Keratinocyte (primary cell): ENCODE results near the gene SNTG2. TPM values are rescaled to one million over a fixed set of nuclear protein-coding genes. Genes with fewer than 3 reads are reported as not detected.

Experiments
- DNase-seq: peaks from one replicate; pipeline ENCODE4 v3.0.0-alpha.2; 2011; ENCODE audit warnings: low read depth, missing footprints, low spot score
- FAIRE-seq: peaks from 2 replicates; lab custom pipeline; 2011; peaks lifted over from hg19 to GRCh38; lab: Jason Lieb, UNC
- H2AFZ ChIP-seq: 2 replicates; pipeline ENCODE4 v1.6.0; 2012; ENCODE audit warnings: low read length, control low read depth, inconsistent platforms; ENCODE audit not compliant: control insufficient read depth
- H3K27ac ChIP-seq: 2 replicates; pipeline ENCODE4 v1.5.1; 2011; ENCODE audit warnings: low read length; ENCODE audit not compliant: control insufficient read depth, insufficient read depth
- H3K27me3 ChIP-seq: 3 replicates; pipeline ENCODE4 v1.6.0; 2011; ENCODE audit warnings: low read length; ENCODE audit not compliant: control insufficient read depth, insufficient read depth; ENCODE audit errors: extremely low read depth
- H3K36me3 ChIP-seq, 2 experiments: 2 replicates in 1 of 2; 3 replicates in 1 of 2; pipeline ENCODE4 v1.5.1; 2011; ENCODE audit warnings: low read length in 2 of 2, mild to moderate bottlenecking in 1 of 2; ENCODE audit not compliant: control insufficient read depth in 2 of 2, insufficient read depth in 2 of 2; ENCODE audit errors: extremely low read depth in 1 of 2
- H3K4me1 ChIP-seq: 3 replicates; pipeline ENCODE4 v1.5.1; 2011; ENCODE audit warnings: low read length; ENCODE audit not compliant: control insufficient read depth, insufficient read depth; ENCODE audit errors: extremely low read depth
- H3K4me2 ChIP-seq: 3 replicates; pipeline ENCODE4 v1.6.0; 2011; ENCODE audit warnings: low read depth, low read length; ENCODE audit not compliant: control insufficient read depth, insufficient read depth; ENCODE audit errors: extremely low read depth
- H3K4me3 ChIP-seq, 3 experiments: fragments of 200-600 bp in 1 of 3; sonication (generic) in 1 of 3; 2 replicates in 2 of 3; 3 replicates in 1 of 3; pipeline ENCODE4 v1.5.1; 2011 to 2016; ENCODE audit warnings: low read length in 3 of 3, mild to moderate bottlenecking in 3 of 3, control low read depth in 2 of 3, inconsistent platforms in 1 of 3, low read depth in 1 of 3, mixed read lengths in 1 of 3, mixed run types in 1 of 3, moderate library complexity in 1 of 3; ENCODE audit not compliant: control insufficient read depth in 2 of 3, insufficient read depth in 2 of 3; ENCODE audit errors: extremely low read depth in 1 of 3
- H3K79me2 ChIP-seq: 2 replicates; pipeline ENCODE4 v1.6.0; 2012; ENCODE audit warnings: low read length; ENCODE audit not compliant: control insufficient read depth, insufficient read depth
- H3K9ac ChIP-seq: 3 replicates; pipeline ENCODE4 v1.6.0; 2011; ENCODE audit warnings: low read length; ENCODE audit not compliant: control insufficient read depth, insufficient read depth; ENCODE audit errors: extremely low read depth
- H3K9me1 ChIP-seq: 3 replicates; pipeline ENCODE4 v1.6.0; 2011; ENCODE audit warnings: low read length; ENCODE audit not compliant: control insufficient read depth, insufficient read depth; ENCODE audit errors: extremely low read depth
- H3K9me3 ChIP-seq: 2 replicates; pipeline ENCODE4 v1.5.1; 2012; ENCODE audit warnings: low read depth, low read length; ENCODE audit not compliant: control insufficient read depth
- H4K20me1 ChIP-seq: 3 replicates; pipeline ENCODE4 v1.6.0; 2011; ENCODE audit warnings: low read length; ENCODE audit not compliant: control insufficient read depth, insufficient read depth; ENCODE audit errors: extremely low read depth
- CTCF ChIP-seq, 3 experiments: IDR thresholded peaks in 1 of 3; conservative IDR thresholded peaks in 1 of 3; optimal IDR thresholded peaks in 1 of 3; 2 replicates in 2 of 3; 3 replicates in 1 of 3; pipeline versions ENCODE3 to v1.5.1; 2011; ENCODE audit warnings: low read length in 3 of 3, mild to moderate bottlenecking in 3 of 3, moderate library complexity in 2 of 3, control low read depth in 1 of 3, inconsistent platforms in 1 of 3; ENCODE audit not compliant: insufficient read depth in 2 of 3; ENCODE audit errors: extremely low read depth in 1 of 3
- EZH2 ChIP-seq: IDR thresholded peaks from one replicate; pipeline ENCODE4 v1.6.1; 2012; ENCODE audit warnings: inconsistent platforms, mild to moderate bottlenecking, low read length, moderate library complexity
- dilution Hi-C: fragments of 300-500 bp; cut with MboI; formaldehyde crosslinking; loops from one replicate; pipeline ENCODE4 v1.7.0; 2020; ENCODE audit warnings: low sequenced_read_pairs; ENCODE audit not compliant: extremely low pct_ligation_motif_present
- polyA plus RNA-seq, 5 experiments: library from polyadenylated mRNA; depleted of rRNA in 3 of 5; stranded (reverse) in 3 of 5; stranded (forward) in 1 of 5; unstranded in 1 of 5; fragments of >200 nt; gene quantifications; 1 replicate in 1 of 5; 2 replicates in 3 of 5; 3 replicates in 1 of 5; pipeline versions ENCODE4 v1.2.1 to v1.2.3, GENCODE V29; 2011 to 2012; ENCODE audit warnings: missing spikeins in 2 of 5, low read depth in 1 of 5, low replicate concordance in 1 of 5

The SNTG2 gene
- polyA plus RNA-seq, 1 donor (not counting 4 experiments of a cell fraction or from before 2014, with no cell fraction given) = not detected

GRCh38 chr2:1403565-1403964 lies 452.9 kb downstream of the SNTG2 start:
- Histone ChIP-seq H3K36me3 (no peaks in the 10 kb centered on the region), H3K4me2 (no peak overlapping the region), H3K9me3 (no peaks in the 10 kb centered on the region), H3K9me1 (no peaks in the 10 kb centered on the region), H3K4me1 (peaks cover 3% of the 10 kb centered on the region), H3K27ac (no peak overlapping the region), H3K4me3 (no peak overlapping the region), H3K27me3 (no peaks in the 10 kb centered on the region), H4K20me1 (no peaks in the 10 kb centered on the region), H3K79me2 (no peaks in the 10 kb centered on the region), H3K9ac (no peak overlapping the region), H2AFZ (no peak overlapping the region)
- dilution Hi-C loops = no loop called here
- no peak for FAIRE-seq
- no peak for DNase-seq
- no peak for TF ChIP-seq CTCF (optimal IDR thresholded peaks at IDR 0.05 in 1 of 3, IDR thresholded peaks at IDR 0.05 in 1 of 3, conservative IDR thresholded peaks at IDR 0.05 in 1 of 3; ENCODE audit: extremely low read depth in 1 of 3, insufficient read depth in 2 of 3, low read length in 3 of 3)
- no peak for TF ChIP-seq EZH2

GRCh38 chr2:1405124-1405523 lies 454.5 kb downstream of the SNTG2 start:
- no peaks in the 10 kb centered on the region for H3K9me3 ChIP-seq
- no peaks in the 10 kb centered on the region for H3K36me3 ChIP-seq
- TF ChIP-seq EZH2 (no peak), CTCF (optimal IDR thresholded peaks at IDR 0.05 in 1 of 3, IDR thresholded peaks at IDR 0.05 in 1 of 3, conservative IDR thresholded peaks at IDR 0.05 in 1 of 3; ENCODE audit: extremely low read depth in 1 of 3, insufficient read depth in 2 of 3, low read length in 3 of 3) (no peak)
- no peak overlapping the region for H3K27ac ChIP-seq
- no peaks in the 10 kb centered on the region for H4K20me1 ChIP-seq
- DNase-seq (no peak), FAIRE-seq (no peak)
- H3K9ac ChIP-seq = no peak overlapping the region
- no peaks in the 10 kb centered on the region for H3K9me1 ChIP-seq
- H3K4me3 ChIP-seq = no peak overlapping the region
- H3K79me2 ChIP-seq = no peaks in the 10 kb centered on the region
- H3K27me3 ChIP-seq = no peaks in the 10 kb centered on the region
- dilution Hi-C loops = no loop called here
- H2AFZ ChIP-seq = no peak overlapping the region
- peaks cover 3% of the 10 kb centered on the region for H3K4me1 ChIP-seq
- H3K4me2 ChIP-seq = no peak overlapping the region
